RKO (cell line): ENCODE measurements around the gene RCN2.
"Not testable (repeated sequence)": the region's sequence is repeated elsewhere in the genome, so short reads cannot be mapped to it uniquely, and the experiment has no call there.

Source experiments
- DNase-seq: peaks from one replicate; pipeline ENCODE4 v3.0.0-alpha.2; 2016; ENCODE audit warnings: low spot score

RCN2 gene, protein sequence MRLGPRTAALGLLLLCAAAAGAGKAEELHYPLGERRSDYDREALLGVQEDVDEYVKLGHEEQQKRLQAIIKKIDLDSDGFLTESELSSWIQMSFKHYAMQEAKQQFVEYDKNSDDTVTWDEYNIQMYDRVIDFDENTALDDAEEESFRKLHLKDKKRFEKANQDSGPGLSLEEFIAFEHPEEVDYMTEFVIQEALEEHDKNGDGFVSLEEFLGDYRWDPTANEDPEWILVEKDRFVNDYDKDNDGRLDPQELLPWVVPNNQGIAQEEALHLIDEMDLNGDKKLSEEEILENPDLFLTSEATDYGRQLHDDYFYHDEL

DNA sequence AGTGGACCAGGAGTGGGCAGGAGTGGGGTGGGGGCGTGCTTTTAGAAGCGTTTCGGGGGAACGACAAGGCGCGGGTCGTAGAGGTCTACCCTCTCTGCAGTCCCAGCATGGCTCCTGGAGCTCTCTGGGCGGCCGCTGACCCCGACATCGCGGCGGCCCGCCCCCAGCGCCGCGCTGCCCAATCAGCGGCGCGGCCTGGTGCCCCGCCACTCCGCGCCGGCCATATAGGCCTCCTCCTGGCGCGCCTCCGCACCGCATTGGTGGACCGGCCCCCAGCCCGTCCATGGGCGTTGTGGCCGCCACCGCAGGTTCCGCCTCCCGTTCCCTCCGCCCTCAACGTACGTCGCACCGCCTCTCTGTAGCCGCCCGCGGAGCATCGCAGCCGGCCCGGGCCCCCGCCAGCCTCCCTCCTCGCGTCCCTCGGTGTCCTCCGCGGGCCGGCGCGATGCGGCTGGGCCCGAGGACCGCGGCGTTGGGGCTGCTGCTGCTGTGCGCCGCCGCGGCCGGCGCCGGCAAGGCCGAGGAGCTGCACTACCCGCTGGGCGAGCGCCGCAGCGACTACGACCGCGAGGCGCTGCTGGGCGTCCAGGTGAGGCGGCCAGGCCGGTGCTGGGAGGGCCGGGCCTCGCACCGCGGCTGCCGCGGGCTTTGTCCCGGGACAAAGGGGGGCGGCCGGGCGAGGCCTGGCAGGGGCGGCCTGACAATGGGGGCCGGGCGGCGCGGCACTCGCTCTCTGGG, at the start of gene RCN2:
RCN2 (plus strand) TSS at position 353 of the 738 bp plus-strand sequence; CDS start at position 446, 93 bp downstream.
- peak; percentile 93 for DNase-seq

DNA sequence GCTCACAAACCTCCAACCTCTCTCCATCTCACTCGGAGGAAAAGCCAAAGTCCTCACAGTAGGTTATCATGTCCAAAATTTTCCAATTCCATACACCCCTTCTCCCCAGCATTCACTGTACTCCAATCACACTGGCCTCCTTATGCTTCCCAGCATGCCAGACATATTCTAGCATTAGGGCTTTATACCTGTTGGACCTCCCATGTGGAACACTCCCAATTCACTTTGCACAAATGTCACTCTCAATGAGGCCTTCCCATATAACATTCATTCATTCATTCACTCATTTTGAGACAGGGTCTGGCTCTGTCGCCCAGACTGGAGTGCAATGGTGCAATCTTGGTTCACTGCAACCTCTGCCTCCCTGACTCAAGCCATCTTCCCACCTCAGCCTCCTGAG, 46.3 kb upstream of the RCN2 start:
- no peak for DNase-seq

- DNase-seq: not testable (repeated sequence)
Observed at GRCh38 chr15:76887280-76888141, 44.0 kb upstream of the RCN2 start.

- DNase-seq: not testable (repeated sequence)
Observed at GRCh38 chr15:76892836-76893235, 38.7 kb upstream of the RCN2 start.

- DNase-seq: no peak
Observed at GRCh38 chr15:76894174-76894573, 37.4 kb upstream of the RCN2 start.

GRCh38 chr15:76898102-76898501, 33.4 kb upstream of the RCN2 start:
- no peak for DNase-seq

GRCh38 chr15:76899176-76899930, 32.2 kb upstream of the RCN2 start:
- not testable (repeated sequence) for DNase-seq

GRCh38 chr15:76899931-76900310, 31.6 kb upstream of the RCN2 start:
- not testable (repeated sequence) for DNase-seq

- no peak for DNase-seq
Observed at GRCh38 chr15:76901965-76902364, 29.6 kb upstream of the RCN2 start.

DNA sequence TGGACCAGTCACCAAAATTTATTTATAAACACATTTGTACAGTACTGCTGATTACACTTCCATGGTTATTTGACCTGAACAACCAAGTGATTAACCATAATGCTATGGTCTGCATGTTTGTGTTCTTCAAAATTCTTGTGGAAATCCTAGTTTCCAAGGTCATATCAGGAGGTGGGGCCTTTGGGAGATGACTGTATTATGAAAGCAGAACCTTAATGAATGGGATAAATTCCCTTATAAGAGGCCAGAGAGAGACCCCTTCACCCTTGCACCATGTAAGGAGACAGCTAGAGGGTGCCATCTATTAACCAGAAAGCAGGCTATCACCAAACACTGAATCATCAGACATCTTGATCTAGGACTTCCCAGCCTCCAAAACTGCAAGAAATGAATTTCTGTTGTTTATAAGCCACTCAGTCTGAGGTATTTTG, 28.3 kb upstream of the RCN2 start:
- DNase-seq: peak; percentile 70

DNA sequence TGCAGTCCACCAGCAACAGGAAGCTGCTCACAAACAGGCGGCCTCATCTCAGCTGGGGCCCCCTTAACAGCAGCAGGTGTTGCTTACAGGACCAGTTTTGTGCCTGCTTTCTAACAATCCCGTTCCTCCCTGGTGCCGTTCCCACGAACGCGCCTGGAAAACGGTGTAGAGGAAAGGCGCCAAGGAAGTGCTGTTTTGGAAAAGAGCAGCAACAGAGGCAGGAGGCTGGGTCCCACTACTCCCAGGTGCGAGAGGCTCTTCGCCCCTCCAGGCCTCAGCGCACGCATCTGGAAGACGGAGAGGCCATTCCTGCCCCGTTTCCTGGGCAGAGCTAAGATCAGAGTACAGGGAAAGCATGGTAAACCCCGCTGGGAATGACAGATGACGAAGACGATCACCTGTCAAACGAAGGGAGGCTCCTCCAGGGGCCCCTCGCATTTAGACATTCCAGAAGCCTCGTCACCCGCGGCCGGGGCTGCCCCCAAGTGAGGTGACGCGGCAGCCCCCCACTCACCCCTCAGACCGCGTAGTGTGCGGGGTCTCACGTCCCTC, 27.0 kb upstream of the RCN2 start:
- peak; percentile 65 for DNase-seq

GRCh38 chr15:76905013-76905839, 26.3 kb upstream of the RCN2 start, which contains the start of gene SCAPER:
Gene SCAPER (minus strand): TSS chr15:76905340. CDS start chr15:76883817, 21,523 bp downstream.
- peak; percentile 92 for DNase-seq

- no peak for DNase-seq
Observed at GRCh38 chr15:76905855-76906254, 25.7 kb upstream of the RCN2 start.

DNA sequence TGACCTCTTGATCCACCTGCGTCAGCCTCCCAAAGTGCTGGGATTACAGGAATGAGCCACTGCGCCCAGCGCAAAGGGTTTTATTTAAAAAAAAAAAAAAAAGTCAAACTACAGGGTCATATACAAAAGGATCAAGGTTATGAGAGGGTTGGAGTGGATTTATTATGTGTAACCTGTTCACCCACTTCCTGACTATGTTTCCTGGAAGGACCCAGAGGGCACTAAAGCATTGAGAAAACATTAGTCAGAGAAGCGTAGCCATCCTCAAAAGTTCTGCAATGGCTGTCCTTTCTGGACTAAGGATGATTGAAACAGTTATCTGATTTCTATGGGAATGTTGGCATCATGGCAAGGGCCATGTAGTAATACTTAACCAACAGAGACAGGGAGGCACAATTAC, 19.1 kb upstream of the RCN2 start:
- DNase-seq: no peak

DNA sequence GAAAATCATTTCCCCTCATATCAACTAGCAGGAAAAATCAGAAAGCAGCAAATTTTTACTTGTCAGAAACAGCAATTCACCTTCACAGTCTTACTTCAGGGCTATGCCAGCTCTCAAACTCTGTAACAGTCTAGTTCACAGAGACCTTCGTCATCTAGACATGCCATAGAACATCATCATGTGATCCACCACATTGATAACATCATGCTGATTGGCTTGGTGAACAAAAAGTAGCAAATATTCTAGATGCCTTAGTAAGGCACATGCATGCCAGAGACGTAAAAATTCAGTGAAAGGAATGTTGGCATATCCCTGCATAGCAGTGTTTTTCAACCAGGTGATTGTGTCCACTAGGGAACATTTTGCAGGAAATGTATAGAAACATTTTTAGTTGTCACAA, 17.8 kb upstream of the RCN2 start:
- no peak for DNase-seq

DNA sequence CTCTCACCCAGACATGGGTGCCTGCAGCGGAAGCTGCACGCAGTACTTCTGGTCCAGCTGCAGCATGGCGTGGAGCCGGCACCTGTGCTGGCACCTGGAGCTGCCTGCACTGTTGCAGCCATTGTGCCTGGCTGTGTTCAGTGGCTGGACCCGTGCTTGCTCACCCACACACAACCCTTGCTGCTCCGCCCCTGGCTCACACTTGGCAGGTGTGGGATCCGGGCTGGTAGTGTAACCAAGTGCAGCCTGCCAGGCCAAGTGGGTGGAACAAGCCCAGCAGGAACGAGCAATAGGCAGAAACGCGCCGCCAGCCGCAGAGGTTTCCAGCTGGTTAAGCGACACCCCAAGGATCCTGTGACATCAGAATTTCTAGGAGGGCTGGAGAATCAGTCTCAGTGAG, 15.2 kb upstream of the RCN2 start:
- no peak for DNase-seq

GRCh38 chr15:76928201-76928600, 3.3 kb upstream of the RCN2 start:
- DNase-seq: no peak

DNA sequence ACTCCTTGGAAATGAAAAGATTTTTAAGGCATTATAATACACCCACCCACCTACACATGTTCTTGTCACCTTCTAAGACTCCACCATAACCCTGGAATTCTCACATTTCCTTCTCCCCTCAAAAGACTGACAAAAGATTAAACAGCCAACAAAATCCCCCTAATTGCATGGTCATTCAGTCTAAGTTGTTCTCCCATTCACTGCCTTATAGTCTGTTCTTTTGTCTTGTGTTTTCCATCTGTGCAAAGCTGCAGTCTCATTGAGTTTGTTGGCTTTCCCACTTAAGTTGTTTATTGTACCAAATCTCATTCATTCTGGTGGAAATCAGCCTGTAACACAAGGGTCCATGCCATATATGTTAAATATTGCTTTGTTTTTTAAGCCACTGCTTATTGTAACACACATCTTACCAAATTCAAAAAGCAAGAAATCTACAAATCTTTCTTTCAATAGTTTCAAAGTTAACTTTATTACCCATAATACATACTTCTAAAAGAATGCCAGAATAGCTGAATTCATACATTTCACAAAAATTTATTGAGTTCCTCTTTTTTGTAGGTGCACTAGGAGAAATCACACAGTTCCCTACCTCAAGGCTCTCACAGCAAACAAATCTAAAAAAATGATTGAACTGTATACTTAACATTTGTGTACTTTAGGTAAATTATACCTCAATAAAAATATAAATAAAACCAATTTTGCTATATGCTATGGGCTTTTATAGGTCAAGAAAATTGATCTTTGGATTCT, 2.4 kb upstream of the RCN2 start:
- DNase-seq: no peak

DNA sequence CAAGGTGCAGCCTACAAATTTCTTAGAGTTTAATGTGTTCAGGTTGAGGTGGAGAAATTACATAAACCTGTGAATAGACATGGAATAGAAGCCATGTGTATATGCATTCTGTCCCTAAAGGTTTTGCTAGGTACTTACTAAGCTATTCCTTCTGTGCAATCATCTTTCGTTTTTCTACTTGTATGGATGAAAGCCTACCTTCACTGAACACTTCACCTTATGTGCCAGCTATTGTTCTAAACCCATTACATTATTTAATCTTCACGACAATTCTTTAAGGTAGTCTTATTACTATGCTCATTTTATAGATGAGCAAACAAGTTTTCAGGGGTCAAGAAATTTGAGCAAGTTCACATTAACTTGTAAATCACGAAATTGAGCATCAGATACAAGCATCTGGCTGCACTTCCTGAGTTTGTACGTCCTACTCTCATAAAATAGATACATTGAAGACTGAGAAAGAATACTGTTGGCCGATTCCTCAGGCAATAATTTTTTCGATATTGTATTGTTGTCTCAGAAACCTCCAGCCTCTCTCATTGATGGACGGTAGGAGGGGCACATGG, 635 bp upstream of the RCN2 start:
- peak; percentile 34 for DNase-seq
